OCI-LY7 (cell line): ENCODE data around the gene ELF1. TPM values are rescaled to one million over a fixed set of nuclear protein-coding genes. Genes with fewer than 3 reads are reported as not detected.
"Not testable (repeated sequence)": the region's sequence is repeated elsewhere in the genome, so short reads cannot be mapped to it uniquely, and the experiment has no call there.

ENCODE experiments used
- BruUV-seq: library from RNA; stranded (reverse); fragments of 400-500 nt; replicated peaks from 2 replicates; lab custom pipeline; 2021; lab: Mats Ljungman, UMichigan
- CTCF ChIA-PET: fragments of 300-600 bp; sonication (Branson Sonifier 250); formaldehyde crosslinking; loops from one replicate; lab custom pipeline; 2022; ENCODE audit warnings: antibody characterized with exemption; ENCODE audit not compliant: unreplicated experiment; lab: Charles Lee
- POLR2A ChIA-PET: fragments of 300-600 bp; sonication (Branson Sonifier 250); formaldehyde crosslinking; loops from one replicate; lab custom pipeline; 2022; ENCODE audit warnings: antibody characterized with exemption; lab: Charles Lee
- DNase-seq: peaks from one replicate; pipeline ENCODE4 v3.0.0-alpha.2; 2015; ENCODE audit warnings: low spot score
- H2AFZ ChIP-seq: fragments of 200-600 bp; sonication (generic), shearing (Covaris generic); 2 replicates; pipeline ENCODE4 v1.6.1; 2014; ENCODE audit warnings: mild to moderate bottlenecking, antibody characterized with exemption, low read length, moderate library complexity
- H3K27ac ChIP-seq: fragments of 200-600 bp; sonication (generic); 2 replicates; pipeline ENCODE4 v1.5.1; 2014; ENCODE audit warnings: mixed run types, low read depth, mild to moderate bottlenecking, moderate library complexity, low read length, inconsistent platforms; ENCODE audit not compliant: poor library complexity, severe bottlenecking
- H3K36me3 ChIP-seq: fragments of 200-600 bp; sonication (generic); 2 replicates; pipeline ENCODE4 v1.6.1; 2014; ENCODE audit warnings: mild to moderate bottlenecking, antibody characterized with exemption, low read length, moderate library complexity, mixed read lengths; ENCODE audit not compliant: insufficient read depth
- H3K4me1 ChIP-seq: fragments of 200-600 bp; sonication (generic); 2 replicates; pipeline ENCODE4 v1.5.1; 2014; ENCODE audit warnings: mild to moderate bottlenecking, low read length; ENCODE audit not compliant: insufficient read depth, poor library complexity, severe bottlenecking
- H3K4me2 ChIP-seq: fragments of 200-600 bp; sonication (generic); 2 replicates; pipeline ENCODE4 v1.6.1; 2014; ENCODE audit warnings: mild to moderate bottlenecking, low read length
- H3K4me3 ChIP-seq: fragments of 200-600 bp; sonication (generic); 2 replicates; pipeline ENCODE4 v1.5.1; 2014; ENCODE audit warnings: mild to moderate bottlenecking, low read depth, low read length; ENCODE audit not compliant: poor library complexity, severe bottlenecking
- H3K79me2 ChIP-seq: fragments of 200-600 bp; sonication (generic); 2 replicates; pipeline ENCODE4 v1.6.1; 2016; ENCODE audit warnings: low read depth, mild to moderate bottlenecking, low read length, moderate library complexity, mixed read lengths; ENCODE audit not compliant: insufficient read depth
- H3K9me2 ChIP-seq: fragments of 200-600 bp; sonication (generic); 2 replicates; pipeline ENCODE4 v1.6.1; 2016; ENCODE audit warnings: mild to moderate bottlenecking, low read length, mixed read lengths; ENCODE audit not compliant: insufficient read depth
- H3K9me3 ChIP-seq: fragments of 200-600 bp; sonication (generic); 2 replicates; pipeline ENCODE4 v1.6.1; 2014; ENCODE audit warnings: mild to moderate bottlenecking, mixed run types, low read length, mixed read lengths
- H4K20me1 ChIP-seq: fragments of 200-600 bp; sonication (generic); 2 replicates; pipeline ENCODE4 v1.6.1; 2014; ENCODE audit warnings: mild to moderate bottlenecking, antibody characterized with exemption, low read length, moderate library complexity, mixed read lengths; ENCODE audit not compliant: insufficient read depth
- EZH2phosphoT487 ChIP-seq: fragments of 200-600 bp; sonication (generic); IDR thresholded peaks from 2 replicates; pipeline ENCODE4 v1.6.1; 2018; ENCODE audit warnings: low read depth, borderline replicate concordance, mild to moderate bottlenecking, mixed run types, antibody characterized with exemption, low read length, moderate library complexity, mixed read lengths
- intact Hi-C: fragments of 100-400 bp; cut with micrococcal nuclease; formaldehyde crosslinking; loops from one replicate; pipeline ENCODE4 v1.10.0; 2022; ENCODE audit not compliant: unreplicated experiment
- total RNA-seq, 2 experiments: library from RNA; depleted of rRNA in 1 of 2; stranded (reverse); fragments of >200 nt in 1 of 2; shearing (Covaris generic) in 1 of 2; gene quantifications; 2 replicates each; pipeline ENCODE4 v1.2.3, GENCODE V29; 2014 to 2022
- TF ChIP-seq, protein P1 (sequence below): fragments of 200-600 bp; sonication (generic); conservative IDR thresholded peaks from 2 replicates; pipeline ENCODE4 v1.5.1; 2014; ENCODE audit warnings: mild to moderate bottlenecking, antibody characterized with exemption, low read length, moderate library complexity, mixed read lengths

Gene ELF1
- total RNA-seq, 2 experiments from 2014 or later = 111 to 248 TPM

DNA sequence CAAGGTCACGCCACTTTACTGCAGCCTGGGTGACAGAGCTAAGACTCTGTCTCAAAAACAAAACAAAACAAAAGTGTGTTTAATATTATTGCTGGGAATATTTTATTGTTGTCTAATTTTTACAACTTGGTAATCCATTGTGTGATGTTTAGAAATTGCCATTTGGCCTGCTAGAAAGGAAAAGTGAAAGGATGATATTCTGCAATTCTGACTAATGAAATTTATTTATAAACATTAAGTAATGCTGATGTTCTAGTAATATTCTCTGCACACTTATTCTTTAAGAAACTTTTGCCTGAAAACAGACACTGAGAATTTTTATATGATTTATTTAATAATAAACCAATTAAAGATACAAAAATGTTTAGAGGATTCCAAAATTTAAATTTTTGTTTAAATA is 87.4 kb downstream of the ELF1 start:
- no peak for DNase-seq
- TF ChIP-seq, protein P1, sequence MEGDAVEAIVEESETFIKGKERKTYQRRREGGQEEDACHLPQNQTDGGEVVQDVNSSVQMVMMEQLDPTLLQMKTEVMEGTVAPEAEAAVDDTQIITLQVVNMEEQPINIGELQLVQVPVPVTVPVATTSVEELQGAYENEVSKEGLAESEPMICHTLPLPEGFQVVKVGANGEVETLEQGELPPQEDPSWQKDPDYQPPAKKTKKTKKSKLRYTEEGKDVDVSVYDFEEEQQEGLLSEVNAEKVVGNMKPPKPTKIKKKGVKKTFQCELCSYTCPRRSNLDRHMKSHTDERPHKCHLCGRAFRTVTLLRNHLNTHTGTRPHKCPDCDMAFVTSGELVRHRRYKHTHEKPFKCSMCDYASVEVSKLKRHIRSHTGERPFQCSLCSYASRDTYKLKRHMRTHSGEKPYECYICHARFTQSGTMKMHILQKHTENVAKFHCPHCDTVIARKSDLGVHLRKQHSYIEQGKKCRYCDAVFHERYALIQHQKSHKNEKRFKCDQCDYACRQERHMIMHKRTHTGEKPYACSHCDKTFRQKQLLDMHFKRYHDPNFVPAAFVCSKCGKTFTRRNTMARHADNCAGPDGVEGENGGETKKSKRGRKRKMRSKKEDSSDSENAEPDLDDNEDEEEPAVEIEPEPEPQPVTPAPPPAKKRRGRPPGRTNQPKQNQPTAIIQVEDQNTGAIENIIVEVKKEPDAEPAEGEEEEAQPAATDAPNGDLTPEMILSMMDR = no peak
- no peak for TF ChIP-seq EZH2phosphoT487
- no peak overlapping the region for H2AFZ ChIP-seq
- peaks cover 10% of the 10 kb centered on the region; the same call in 1 of the 2 replicates for H4K20me1 ChIP-seq
- H3K4me3 ChIP-seq = no peak overlapping the region
- intact Hi-C loops = loop anchor here (2.0 to 5.0 kb wide), 3 partner anchors 51 to 129 kb away; partner anchors contain the start of gene WBP4
- BruUV-seq = no TSS peak
- no peak overlapping the region for H3K4me2 ChIP-seq
- ChIA-PET CTCF (no interaction called here), POLR2A (no interaction called here)
- H3K4me1 ChIP-seq = peaks cover 54% of the 10 kb centered on the region
- H3K36me3 ChIP-seq = peaks cover 88% of the 10 kb centered on the region
- no peaks in the 10 kb centered on the region for H3K9me2 ChIP-seq
- no peak overlapping the region for H3K27ac ChIP-seq
- H3K9me3 ChIP-seq = no peaks in the 10 kb centered on the region
- H3K79me2 ChIP-seq = peaks cover 79% of the 10 kb centered on the region

GRCh38 chr13:40929883-40930282 is 89.2 kb downstream of the ELF1 start:
- H3K4me2 ChIP-seq, BruUV-seq, H2AFZ ChIP-seq, H3K4me3 ChIP-seq, H3K9me2 ChIP-seq, CTCF ChIA-PET, DNase-seq, H4K20me1 ChIP-seq, H3K9me3 ChIP-seq: not testable (repeated sequence)
- POLR2A ChIA-PET = interaction anchor here (0.6 to 1.5 kb wide), 7 partner anchors 9 to 1057 kb away, joined by 3 to 6 read pairs (median 3); no protein-coding TSS in a partner anchor
- Histone ChIP-seq H3K36me3 (peaks cover 88% of the 10 kb centered on the region), H3K79me2 (peaks cover 60% of the 10 kb centered on the region), H3K27ac (peak overlapping the region; percentile 23), H3K4me1 (peaks cover 38% of the 10 kb centered on the region)
- intact Hi-C loops = loop anchor here (5.0 to 10.0 kb wide), 2 partner anchors 52 to 235 kb away; no protein-coding TSS in a partner anchor

GRCh38 chr13:40928980-40929379 is 90.1 kb downstream of the ELF1 start:
- peak overlapping the region; percentile 23 for H3K27ac ChIP-seq
- no peak for DNase-seq
- TF ChIP-seq, protein P1 = no peak
- TF ChIP-seq EZH2phosphoT487 = no peak
- intact Hi-C loops = loop anchor here (10.0 kb wide), 1 partner anchor 234 kb away; no protein-coding TSS in a partner anchor
- no peak overlapping the region for H2AFZ ChIP-seq
- H3K36me3 ChIP-seq = peaks cover 86% of the 10 kb centered on the region
- no peaks in the 10 kb centered on the region for H3K9me2 ChIP-seq
- BruUV-seq = no TSS peak
- H3K4me1 ChIP-seq = peaks cover 29% of the 10 kb centered on the region
- ChIA-PET CTCF (no interaction called here), POLR2A (interaction anchor here (0.6 to 1.5 kb wide), 7 partner anchors 15 to 564 kb away, joined by 3 to 4 read pairs (median 3); no protein-coding TSS in a partner anchor)
- H3K4me2 ChIP-seq = no peak overlapping the region
- H3K4me3 ChIP-seq = no peak overlapping the region
- H3K79me2 ChIP-seq = peaks cover 51% of the 10 kb centered on the region
- H3K9me3 ChIP-seq = no peaks in the 10 kb centered on the region
- no peaks in the 10 kb centered on the region for H4K20me1 ChIP-seq
